ENCODE data around the gene AKAP11. TPM values are rescaled to one million over a fixed set of nuclear protein-coding genes. Genes with fewer than 3 reads are reported as not detected.
A peak's percentile ranks its signal among the peaks of the same experiment; 100 is the strongest.

Gene AKAP11
- total RNA-seq, 2 experiments from 2014 or later = 38.9 to 39.4 TPM

DNA sequence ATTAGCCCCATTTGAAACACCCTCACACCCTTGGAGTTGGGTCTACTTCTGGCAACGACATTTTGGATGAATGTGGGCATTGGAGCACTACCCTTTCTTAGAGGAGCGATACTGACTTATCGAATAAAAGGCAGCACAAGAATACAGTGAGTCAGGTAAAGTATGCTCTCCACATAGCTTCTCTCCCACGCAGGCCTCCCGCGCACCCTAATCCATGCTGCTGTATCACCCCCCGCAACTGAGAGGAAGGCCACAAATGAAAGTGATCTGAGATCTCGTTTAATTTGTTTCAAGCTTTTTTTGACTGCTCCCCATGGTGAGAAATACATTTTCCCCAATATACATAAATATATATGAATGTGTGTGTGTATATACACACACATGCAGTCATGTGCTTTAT, 25.4 kb upstream of the AKAP11 start:
- ATAC-seq (no peak), DNase-seq (no peak)
- POLR2A ChIA-PET = no interaction called here
- H3K27me3 Mint-ChIP-seq = no peaks in the 10 kb centered on the region
- peaks cover 4% of the 10 kb centered on the region for H3K36me3 Mint-ChIP-seq (ENCODE audit: low read depth)
- CTCF ChIA-PET = interaction anchor here (0.5 kb wide), 1 partner anchor 1852 kb away, joined by 4 read pairs; no protein-coding TSS in a partner anchor
- H3K9me3 Mint-ChIP-seq (ENCODE audit: low read depth) = no peaks in the 10 kb centered on the region
- peaks cover 2% of the 10 kb centered on the region for H3K4me1 Mint-ChIP-seq
- intact Hi-C loops (cut with DNase I, micrococcal nuclease) = no loop called here
- no peak overlapping the region for H3K27ac Mint-ChIP-seq
- H3K4me3 Mint-ChIP-seq = no peak overlapping the region

DNA sequence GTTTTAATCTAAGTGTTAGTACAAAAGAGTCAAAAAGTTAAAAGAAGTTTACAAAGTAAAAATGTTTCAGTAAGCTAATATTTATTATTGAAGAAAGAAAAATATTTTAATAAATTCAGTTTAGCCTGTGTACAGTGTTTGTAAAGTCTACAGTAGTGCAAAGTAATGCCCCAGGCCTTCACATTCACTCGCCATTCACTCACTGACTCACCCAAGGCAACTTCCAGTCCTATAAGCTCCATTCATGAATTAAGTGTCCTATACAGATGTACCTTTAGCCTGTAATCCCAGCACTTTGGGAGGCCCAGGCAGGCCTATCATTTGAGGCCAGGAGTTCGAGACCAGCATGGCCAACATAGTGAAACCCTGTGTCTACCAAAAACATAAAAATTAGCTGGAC, 24.1 kb upstream of the AKAP11 start:
- H3K4me1 Mint-ChIP-seq = peaks cover 2% of the 10 kb centered on the region
- intact Hi-C loops (cut with DNase I, micrococcal nuclease) = no loop called here
- POLR2A ChIA-PET = no interaction called here
- H3K4me3 Mint-ChIP-seq = no peak overlapping the region
- no peak for DNase-seq
- CTCF ChIA-PET = no interaction called here
- peaks cover 4% of the 10 kb centered on the region for H3K36me3 Mint-ChIP-seq (ENCODE audit: low read depth)
- H3K27ac Mint-ChIP-seq = no peak overlapping the region
- H3K27me3 Mint-ChIP-seq = no peaks in the 10 kb centered on the region
- H3K9me3 Mint-ChIP-seq (ENCODE audit: low read depth) = no peaks in the 10 kb centered on the region
- ATAC-seq = no peak

DNA sequence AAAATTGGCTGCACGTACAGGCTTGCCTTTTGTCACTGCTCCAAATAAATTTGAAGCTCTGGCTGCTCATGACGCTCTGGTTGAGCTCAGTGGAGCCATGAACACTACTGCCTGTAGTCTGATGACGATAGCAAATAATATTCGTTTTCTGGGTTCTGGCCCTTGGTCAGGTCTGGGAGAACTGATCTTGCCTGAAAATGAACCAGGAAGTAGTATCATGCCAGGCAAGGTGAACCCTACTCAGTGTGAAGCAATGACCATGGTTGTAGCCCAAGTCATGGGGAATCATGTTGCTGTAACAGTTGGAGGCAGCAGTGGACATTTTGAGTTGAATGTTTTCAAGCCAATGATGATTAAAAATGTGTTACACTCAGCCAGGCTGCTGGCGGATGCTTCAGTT, 16.1 kb upstream of the AKAP11 start:
- intact Hi-C loops (cut with DNase I, micrococcal nuclease) = no loop called here
- H3K4me3 Mint-ChIP-seq = no peak overlapping the region
- no peak overlapping the region for H3K27ac Mint-ChIP-seq
- no peaks in the 10 kb centered on the region for H3K27me3 Mint-ChIP-seq
- ATAC-seq (no peak), DNase-seq (no peak)
- ChIA-PET CTCF (no interaction called here), POLR2A (no interaction called here)
- H3K9me3 Mint-ChIP-seq (ENCODE audit: low read depth) = no peaks in the 10 kb centered on the region
- H3K36me3 Mint-ChIP-seq (ENCODE audit: low read depth) = no peaks in the 10 kb centered on the region
- peaks cover 4% of the 10 kb centered on the region for H3K4me1 Mint-ChIP-seq

DNA sequence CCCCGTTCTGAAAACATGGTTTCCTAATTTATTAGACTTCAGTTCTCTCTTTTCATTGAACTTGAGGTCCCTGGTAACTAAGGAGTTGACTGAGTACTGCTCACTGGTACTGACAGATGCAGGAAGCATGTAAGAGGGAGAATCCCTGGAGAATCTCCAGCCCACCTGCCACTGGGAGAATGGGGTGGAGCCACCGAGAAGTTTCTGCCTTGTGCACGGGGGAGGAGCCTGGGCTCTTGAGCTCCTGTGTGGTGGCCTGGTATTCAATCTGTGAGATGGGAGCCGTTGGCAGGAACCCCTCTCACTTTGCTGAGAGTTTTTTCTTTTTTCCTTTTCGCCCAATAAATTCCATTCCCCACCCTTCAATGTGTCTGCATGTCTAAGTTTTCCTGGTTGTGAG, 13.2 kb upstream of the AKAP11 start:
- Mint-ChIP-seq H3K27me3 (no peaks in the 10 kb centered on the region), H3K4me3 (no peak overlapping the region), H3K4me1 (peaks cover 4% of the 10 kb centered on the region), H3K9me3 (ENCODE audit: low read depth) (no peaks in the 10 kb centered on the region), H3K27ac (no peak overlapping the region), H3K36me3 (ENCODE audit: low read depth) (no peaks in the 10 kb centered on the region)
- POLR2A ChIA-PET = interaction anchor here (0.7 to 0.8 kb wide), 2 partner anchors 9 to 13 kb away, joined by 3 read pairs; partner anchors contain the start of gene AKAP11
- DNase-seq (no peak), ATAC-seq (no peak)
- CTCF ChIA-PET = interaction anchor here (1.0 kb wide), 1 partner anchor 8 kb away, joined by 3 read pairs; no protein-coding TSS in a partner anchor
- intact Hi-C loops (cut with DNase I, micrococcal nuclease) = no loop called here

DNA sequence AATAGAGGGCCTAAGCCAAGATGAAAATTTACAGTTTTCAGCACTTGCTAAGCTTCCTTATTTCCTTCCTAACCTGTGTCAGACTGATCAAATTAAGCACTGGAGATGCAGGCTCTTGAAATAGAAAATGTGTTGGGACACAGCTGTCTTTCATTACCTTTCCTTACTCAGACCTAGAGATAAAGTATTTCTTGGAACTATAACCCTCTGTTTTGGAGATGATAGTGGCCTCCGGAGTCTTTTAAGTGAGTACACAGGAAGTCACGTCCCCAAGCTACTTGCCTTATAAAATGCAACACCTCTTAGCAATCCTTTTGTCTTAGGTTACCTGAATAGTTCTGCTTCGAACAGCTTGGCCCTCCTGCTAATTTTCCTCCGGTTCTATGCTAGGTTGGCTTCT, 12.4 kb upstream of the AKAP11 start:
- no peaks in the 10 kb centered on the region for H3K36me3 Mint-ChIP-seq (ENCODE audit: low read depth)
- no peak overlapping the region for H3K27ac Mint-ChIP-seq
- no peaks in the 10 kb centered on the region for H3K27me3 Mint-ChIP-seq
- peaks cover 4% of the 10 kb centered on the region for H3K4me1 Mint-ChIP-seq
- no peaks in the 10 kb centered on the region for H3K9me3 Mint-ChIP-seq (ENCODE audit: low read depth)
- H3K4me3 Mint-ChIP-seq = no peak overlapping the region
- ChIA-PET POLR2A (interaction anchor here (0.7 to 0.8 kb wide), 2 partner anchors 10 to 12 kb away, joined by 3 read pairs; partner anchors contain the start of gene AKAP11), CTCF (interaction anchor here (1.0 kb wide), 1 partner anchor 9 kb away, joined by 3 read pairs; no protein-coding TSS in a partner anchor)
- intact Hi-C loops (cut with DNase I, micrococcal nuclease) = no loop called here
- ATAC-seq (peak; percentile 44), DNase-seq (no peak)

DNA sequence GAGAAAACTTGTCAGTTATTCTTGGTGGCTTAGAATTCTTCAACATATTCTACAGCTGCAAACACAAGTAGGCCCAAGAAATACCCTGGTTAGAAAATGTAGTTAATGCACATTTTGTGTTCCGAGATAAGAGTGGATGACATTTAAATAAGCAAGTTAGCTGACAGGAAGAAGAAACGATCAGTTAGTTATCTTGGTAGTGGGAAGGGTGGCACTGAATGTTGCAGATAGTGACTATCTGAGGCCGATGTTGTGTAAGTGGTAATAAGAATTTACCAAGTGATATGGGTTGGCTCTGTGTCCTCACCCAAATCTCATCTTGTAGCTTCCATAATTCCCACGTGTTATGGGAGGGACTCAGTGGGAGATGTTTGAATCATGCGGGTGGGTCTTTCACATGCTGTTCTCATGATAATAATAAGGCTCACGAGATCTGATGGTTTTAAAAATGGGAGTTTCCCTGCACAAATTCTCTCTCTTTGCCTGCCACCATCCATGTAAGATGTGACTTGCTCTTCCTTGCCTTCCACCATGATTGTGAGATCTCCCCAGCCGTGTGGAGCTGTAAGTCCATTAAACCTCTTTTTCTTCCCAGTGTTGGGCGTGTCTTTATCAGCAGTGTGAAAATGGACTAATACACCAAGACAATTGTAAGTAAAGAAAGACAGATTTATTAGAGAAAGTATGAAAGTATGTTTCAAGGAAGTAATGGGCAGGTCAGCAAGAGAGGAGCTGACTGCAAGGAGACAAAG, 10.9 kb upstream of the AKAP11 start:
- H3K9me3 Mint-ChIP-seq (ENCODE audit: low read depth) = no peaks in the 10 kb centered on the region
- ATAC-seq = no peak
- H3K4me1 Mint-ChIP-seq = peaks cover 4% of the 10 kb centered on the region
- ChIA-PET CTCF (interaction anchor here (0.5 kb wide), 1 partner anchor 729 kb away, joined by 4 read pairs; no protein-coding TSS in a partner anchor), POLR2A (no interaction called here)
- H3K4me3 Mint-ChIP-seq = no peak overlapping the region
- no peak overlapping the region for H3K27ac Mint-ChIP-seq
- H3K27me3 Mint-ChIP-seq = no peaks in the 10 kb centered on the region
- DNase-seq = no peak
- no peaks in the 10 kb centered on the region for H3K36me3 Mint-ChIP-seq (ENCODE audit: low read depth)
- intact Hi-C loops (cut with DNase I, micrococcal nuclease) = no loop called here

DNA sequence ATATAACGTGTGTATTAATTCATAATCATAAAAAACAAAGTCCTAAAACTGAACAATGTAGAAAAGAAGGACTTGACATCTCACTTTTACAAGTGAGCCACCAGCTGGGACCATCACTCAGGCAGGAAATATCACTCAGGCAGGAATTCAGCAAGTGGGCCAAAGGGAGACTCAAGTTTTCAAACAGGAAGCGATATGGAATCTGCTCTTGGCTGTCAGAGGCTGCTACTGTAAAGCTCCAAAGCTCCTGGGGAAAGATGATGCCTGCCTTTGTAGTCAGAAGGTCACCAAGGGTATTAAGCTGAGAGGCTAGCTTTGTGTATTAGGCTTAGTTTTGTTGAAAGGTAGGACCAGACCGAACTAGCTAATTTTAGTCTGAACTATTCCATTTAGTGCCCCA, 5.5 kb upstream of the AKAP11 start:
- intact Hi-C loops (cut with DNase I, micrococcal nuclease) = no loop called here
- Mint-ChIP-seq H3K27ac (no peak overlapping the region), H3K36me3 (ENCODE audit: low read depth) (peaks cover 3% of the 10 kb centered on the region), H3K9me3 (ENCODE audit: low read depth) (peaks cover 3% of the 10 kb centered on the region), H3K4me1 (peaks cover 13% of the 10 kb centered on the region), H3K4me3 (no peak overlapping the region), H3K27me3 (no peaks in the 10 kb centered on the region)
- ChIA-PET CTCF (interaction anchor here (0.6 kb wide), 1 partner anchor 44 kb away, joined by 3 read pairs; no protein-coding TSS in a partner anchor), POLR2A (no interaction called here)
- DNase-seq = no peak
- ATAC-seq = no peak

DNA sequence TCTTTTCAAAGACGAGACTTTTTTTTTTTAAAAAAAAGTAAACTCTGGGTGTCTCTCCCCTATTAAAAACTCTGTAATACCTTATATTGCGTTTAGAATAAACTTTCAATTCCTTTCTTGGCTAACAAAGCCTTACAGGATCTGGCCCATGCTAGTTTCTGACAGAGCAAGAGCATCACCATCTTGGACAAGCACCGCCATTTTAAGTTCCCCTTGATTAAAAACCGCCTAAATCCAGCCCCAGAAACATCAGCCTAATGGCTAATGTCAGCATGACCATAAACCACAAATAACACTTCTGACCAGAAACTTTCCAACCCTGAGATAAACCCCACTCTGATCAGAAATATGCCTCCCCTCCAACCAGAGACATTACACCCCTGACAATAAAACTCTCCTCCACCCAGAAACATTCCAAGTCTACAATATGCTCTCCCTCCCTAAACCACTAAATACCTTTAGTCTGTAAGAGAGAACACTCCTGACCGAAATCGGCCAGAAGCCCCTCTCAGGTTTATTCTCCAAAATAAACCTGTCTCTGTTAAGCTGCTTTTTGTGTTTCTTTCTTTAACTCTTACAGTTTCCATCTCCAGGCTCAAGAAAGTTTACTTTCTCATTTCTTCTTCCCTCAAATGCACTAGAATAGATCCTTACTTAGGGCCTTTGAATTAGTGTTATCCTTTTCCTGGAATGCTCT, 1.6 kb upstream of the AKAP11 start:
- CTCF ChIA-PET = interaction anchor here (0.6 to 1.2 kb wide), 2 partner anchors 32 to 447 kb away, joined by 3 read pairs; no protein-coding TSS in a partner anchor
- no peak for ATAC-seq
- Mint-ChIP-seq H3K36me3 (ENCODE audit: low read depth) (peaks cover 22% of the 10 kb centered on the region), H3K27me3 (no peaks in the 10 kb centered on the region), H3K9me3 (ENCODE audit: low read depth) (peaks cover 3% of the 10 kb centered on the region), H3K4me1 (peaks cover 37% of the 10 kb centered on the region), H3K27ac (peak overlapping the region; percentile 93), H3K4me3 (peak overlapping the region; percentile 99)
- POLR2A ChIA-PET = interaction anchor here (1.0 kb wide), 1 partner anchor 122 kb away, joined by 3 read pairs; no protein-coding TSS in a partner anchor
- intact Hi-C loops (cut with DNase I, micrococcal nuclease) = loop anchor here (2.0 to 10.0 kb wide), 13 partner anchors 107 to 1984 kb away; partner anchors contain the start of genes DGKH (in 1 of the 2), KBTBD6 (in 1 of the 2), MTRF1 (in 1 of the 2) and VWA8 (in 1 of the 2)
- no peak for DNase-seq

DNA sequence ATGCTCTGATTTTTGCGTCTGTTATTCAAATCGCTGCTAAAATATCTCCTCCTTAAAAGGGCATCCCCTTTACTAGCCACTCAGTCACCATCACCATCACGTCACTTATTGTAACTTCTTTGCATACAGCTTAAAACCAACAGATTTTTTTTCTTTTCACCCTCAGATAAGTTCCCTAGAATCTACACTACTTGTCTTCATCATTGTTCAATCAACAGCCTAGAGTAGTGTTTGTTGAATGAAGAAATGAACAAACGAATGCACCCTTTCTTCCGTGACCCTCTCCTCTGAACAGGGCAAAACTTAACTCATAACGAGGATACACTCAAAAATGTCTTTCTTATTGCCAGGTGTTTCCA, 1.1 kb upstream of the AKAP11 start:
- CTCF ChIA-PET = interaction anchor here (0.6 to 1.2 kb wide), 2 partner anchors 32 to 447 kb away, joined by 3 read pairs; no protein-coding TSS in a partner anchor
- DNase-seq = no peak
- no peak for ATAC-seq

DNA sequence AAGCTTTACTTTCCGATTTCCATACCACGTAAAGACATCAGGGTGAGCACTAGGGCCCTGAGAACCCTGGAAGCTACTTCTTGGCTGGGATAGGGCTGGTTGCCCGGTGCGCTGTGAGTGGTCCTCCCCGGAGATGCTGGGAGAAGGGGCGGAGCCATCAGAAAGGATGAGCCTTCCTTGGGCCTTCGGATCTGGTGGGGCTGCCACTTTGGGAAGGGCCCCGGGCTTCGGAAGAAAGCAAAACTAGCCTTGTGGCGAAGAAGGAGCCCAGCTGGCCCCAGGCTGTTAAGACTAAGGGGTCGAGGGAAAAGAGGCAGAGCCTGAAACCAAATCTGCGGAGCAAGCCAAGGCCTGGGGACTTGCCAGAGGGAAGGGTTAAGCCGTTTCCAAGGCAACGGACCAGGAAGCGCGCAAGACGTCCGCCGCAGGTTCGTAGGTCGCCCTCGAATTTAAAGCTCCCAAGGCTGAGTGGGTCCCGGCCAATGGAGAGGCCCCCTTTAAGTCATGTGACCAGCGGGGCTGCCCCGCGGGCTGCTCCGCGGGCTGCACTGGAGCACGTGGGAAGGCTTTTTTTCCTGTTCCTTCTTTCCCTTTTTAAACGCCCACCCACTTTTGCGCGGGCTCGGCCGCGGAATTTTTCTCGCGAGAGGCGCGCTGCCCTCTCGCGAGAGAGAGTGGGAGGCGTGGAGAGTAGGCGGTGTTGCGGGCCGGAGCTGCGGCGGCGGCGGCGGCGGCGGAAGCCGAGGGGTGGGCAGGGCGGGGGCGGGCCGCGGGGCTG, 426 bp upstream of the AKAP11 start:
- ChIA-PET CTCF (interaction anchor here (1.2 kb wide), 1 partner anchor 31 kb away, joined by 3 read pairs; no protein-coding TSS in a partner anchor), POLR2A (interaction anchor here (1.0 to 2.1 kb wide), 6 partner anchors 12 to 226 kb away, joined by 3 to 5 read pairs (median 4); no protein-coding TSS in a partner anchor)
- H3K36me3 Mint-ChIP-seq (ENCODE audit: low read depth) = peaks cover 27% of the 10 kb centered on the region
- H3K27ac Mint-ChIP-seq = peak overlapping the region; percentile 93
- ATAC-seq = peak; percentile 87
- peaks cover 48% of the 10 kb centered on the region for H3K4me1 Mint-ChIP-seq
- intact Hi-C loops (cut with DNase I, micrococcal nuclease) = loop anchor here (1.0 to 10.0 kb wide), 19 partner anchors 83 to 1983 kb away; partner anchors contain the start of genes DGKH (in 2 of the 2), KBTBD6 (in 1 of the 2), MTRF1 (in 1 of the 2) and TNFSF11 (in 1 of the 2)
- no peaks in the 10 kb centered on the region for H3K27me3 Mint-ChIP-seq
- DNase-seq = peak; percentile 95
- peak overlapping the region; percentile 99 for H3K4me3 Mint-ChIP-seq
- H3K9me3 Mint-ChIP-seq (ENCODE audit: low read depth) = peaks cover 3% of the 10 kb centered on the region

More for the DNA sequence above, 1.1 kb upstream of the AKAP11 start:
- peak overlapping the region; percentile 93 for H3K27ac Mint-ChIP-seq
- POLR2A ChIA-PET = interaction anchor here (1.0 to 2.1 kb wide), 2 partner anchors 84 to 122 kb away, joined by 3 to 5 read pairs; no protein-coding TSS in a partner anchor
- H3K4me1 Mint-ChIP-seq = peaks cover 43% of the 10 kb centered on the region
- peak overlapping the region; percentile 99 for H3K4me3 Mint-ChIP-seq
- intact Hi-C loops (cut with DNase I, micrococcal nuclease) = loop anchor here (1.0 to 10.0 kb wide), 14 partner anchors 106 to 1984 kb away; partner anchors contain the start of genes DGKH (in 1 of the 2), KBTBD6 (in 1 of the 2), MTRF1 (in 1 of the 2) and VWA8 (in 1 of the 2)
- peaks cover 3% of the 10 kb centered on the region for H3K9me3 Mint-ChIP-seq (ENCODE audit: low read depth)
- H3K36me3 Mint-ChIP-seq (ENCODE audit: low read depth) = peaks cover 25% of the 10 kb centered on the region
- no peaks in the 10 kb centered on the region for H3K27me3 Mint-ChIP-seq
